GM19035 (cell line): ENCODE data around the gene IGLL1.
"Not testable (repeated sequence)": the region's sequence is repeated elsewhere in the genome, so short reads cannot be mapped to it uniquely, and the experiment has no call there.

Experiments used
- ATAC-seq: cut with Tn5 transposase; IDR thresholded peaks from one replicate; pipeline ENCODE4 v1.9.1; 2021; ENCODE audit not compliant: unreplicated experiment

Gene IGLL1

DNA sequence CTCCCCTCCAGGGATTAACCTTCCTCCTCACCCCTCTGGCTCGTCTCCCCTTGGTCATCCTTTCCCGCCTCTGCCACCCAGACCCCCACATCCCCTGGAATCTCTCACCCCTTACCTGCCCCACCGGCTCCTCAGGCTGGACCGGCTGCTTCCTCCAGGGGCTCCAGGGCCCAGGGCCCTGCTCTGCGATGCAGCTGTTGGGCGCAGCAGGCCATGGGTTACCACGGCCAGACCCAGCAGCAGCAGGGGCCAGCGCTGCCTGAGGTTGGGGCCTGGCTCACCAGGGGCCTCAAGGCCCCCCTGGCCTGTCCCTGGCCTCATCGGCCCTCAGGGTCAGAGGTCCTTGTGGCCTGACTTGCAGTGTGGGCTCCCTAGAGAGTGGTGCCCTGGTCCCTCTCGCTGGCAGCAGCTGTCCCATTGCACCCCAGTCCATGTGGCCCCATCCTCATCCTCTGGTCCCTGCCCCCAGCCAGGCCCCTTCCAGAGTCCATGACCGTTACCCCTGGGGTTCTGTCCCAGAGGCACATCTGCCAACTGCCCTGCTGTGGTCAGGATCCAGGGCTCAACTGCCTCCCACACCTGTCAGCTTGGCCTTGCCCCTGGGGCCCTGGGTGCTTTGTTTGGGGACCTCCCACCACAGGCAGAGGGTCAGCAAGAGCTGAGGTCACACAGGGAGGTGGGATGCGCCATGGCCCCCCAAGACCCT, at the start of gene IGLL1:
Gene IGLL1 (minus strand): TSS at position 421 of the 706 bp plus-strand sequence. CDS start 100 bp downstream, at position 321.
- ATAC-seq: no peak

DNA sequence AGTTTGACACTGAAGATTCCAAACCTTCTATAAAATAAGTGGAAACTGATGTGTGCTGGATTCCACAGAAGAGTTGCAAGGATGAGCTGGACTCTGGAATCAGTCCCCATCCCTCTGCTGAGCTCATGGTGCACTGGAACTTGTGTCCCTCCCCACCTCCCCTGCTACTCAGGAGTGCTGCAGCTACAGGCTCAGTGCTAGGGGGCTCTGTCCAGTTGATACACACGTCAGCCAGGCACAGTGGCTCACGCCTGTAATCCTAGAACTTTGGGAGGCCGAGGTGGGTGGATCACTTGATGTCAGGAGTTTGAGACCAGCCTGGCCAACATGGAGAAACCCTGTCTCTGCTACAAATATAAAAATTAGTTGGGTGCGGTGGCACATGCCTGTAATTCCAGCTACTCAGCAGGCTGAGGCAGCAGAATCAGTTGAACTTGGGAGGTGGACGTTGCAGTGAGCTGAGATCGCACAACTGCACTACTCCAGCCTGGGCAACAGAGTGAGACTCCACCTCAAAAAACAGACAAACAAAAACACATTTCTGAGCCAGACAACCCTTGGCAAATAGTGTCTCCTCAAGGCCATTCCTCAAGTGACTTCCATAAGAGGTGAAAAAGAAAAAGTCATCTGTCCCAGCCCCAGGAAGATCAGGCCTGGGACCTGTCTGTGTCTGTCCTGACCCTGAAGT, 48.1 kb upstream of the IGLL1 start:
- ATAC-seq: not testable (repeated sequence)

DNA sequence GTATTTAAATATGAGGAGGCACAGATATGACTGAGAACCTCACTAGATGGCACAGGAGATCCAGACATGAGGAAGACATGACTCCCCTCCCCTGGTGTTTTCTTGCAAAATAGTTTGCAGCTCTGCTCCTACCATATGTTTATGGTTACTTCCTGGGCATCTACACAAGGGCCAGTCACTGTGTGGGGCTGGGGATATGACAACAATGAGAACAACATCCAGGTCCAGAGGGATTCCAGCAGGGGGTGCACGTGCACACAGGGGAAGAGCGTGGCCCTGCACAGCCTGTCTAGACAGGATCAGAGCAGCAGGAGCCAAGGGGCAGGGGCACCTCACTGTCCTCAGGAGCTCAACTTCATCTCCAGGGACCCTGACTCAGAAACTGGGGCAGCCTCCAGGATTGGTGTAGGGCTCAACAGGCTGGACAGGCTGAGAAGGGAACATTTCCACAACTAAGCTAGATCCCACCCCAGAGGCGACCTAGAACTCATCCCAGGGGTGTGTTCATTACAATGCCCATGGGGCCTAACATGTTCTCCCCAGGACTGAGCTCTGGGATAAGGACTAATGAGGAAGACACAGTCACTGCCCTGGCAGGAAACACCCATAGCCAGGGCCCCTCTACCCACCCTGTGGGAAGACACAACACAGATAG, 47.4 kb upstream of the IGLL1 start:
- ATAC-seq: not testable (repeated sequence)

- no peak for ATAC-seq
These were observed 46.3 kb upstream of the IGLL1 start for GRCh38 chr22:23626286-23626975.

- no peak for ATAC-seq
These were observed 42.5 kb upstream of the IGLL1 start for GRCh38 chr22:23622634-23623033.

DNA sequence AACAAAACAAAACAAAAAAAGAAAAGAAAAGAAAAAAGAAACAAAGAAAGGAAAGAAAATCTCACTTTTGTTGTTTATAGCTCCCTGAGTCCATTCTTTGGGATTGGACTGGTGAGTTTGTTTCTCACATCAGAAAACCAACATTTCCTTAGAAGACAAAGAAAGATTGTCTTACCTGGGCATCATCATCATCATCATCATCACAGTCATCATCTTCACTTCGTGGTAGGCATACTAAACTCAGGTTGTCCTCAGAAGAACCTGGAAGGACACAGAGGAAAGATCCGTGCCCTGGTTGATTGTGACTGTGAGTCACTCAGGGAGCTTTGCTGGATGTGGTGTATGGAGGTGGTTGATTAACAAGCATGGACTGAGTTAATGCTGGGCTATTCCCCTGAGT, 41.8 kb upstream of the IGLL1 start:
- ATAC-seq: not testable (repeated sequence)

DNA sequence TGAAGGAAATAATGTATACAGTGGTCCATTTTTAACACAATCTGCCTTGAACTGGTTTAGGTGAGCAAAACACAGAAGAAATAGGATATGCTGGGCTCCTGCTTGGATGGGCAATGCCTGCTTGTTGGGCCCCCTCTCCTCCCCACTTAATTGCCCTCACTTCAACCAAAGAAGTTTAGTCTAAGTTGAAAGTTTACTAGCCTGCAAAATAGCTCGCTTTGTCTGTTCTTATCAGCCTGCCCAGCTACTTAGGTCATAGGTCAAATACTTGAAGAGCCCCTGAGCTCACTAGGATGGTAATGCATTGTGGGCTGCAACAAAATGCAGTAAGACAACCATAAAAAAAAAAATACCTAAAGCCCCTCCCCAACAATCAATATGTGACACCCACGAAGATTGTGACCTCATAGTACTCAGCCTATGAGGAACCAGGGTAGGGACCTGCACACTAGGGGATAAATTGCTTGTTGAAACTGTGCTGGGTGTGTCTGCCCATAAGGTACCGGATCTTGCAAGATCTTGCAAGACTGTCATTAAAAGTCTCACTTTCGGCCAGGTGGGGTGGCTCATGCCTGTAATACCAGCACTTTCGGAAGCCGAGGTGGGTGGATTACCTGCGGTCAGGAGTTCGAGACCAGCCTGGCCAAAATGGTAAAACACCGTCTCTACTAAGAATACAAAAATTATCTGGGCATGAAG, 41.1 kb upstream of the IGLL1 start:
- no peak for ATAC-seq

GRCh38 chr22:23613193-23613972, 33.3 kb upstream of the IGLL1 start:
- no peak for ATAC-seq

DNA sequence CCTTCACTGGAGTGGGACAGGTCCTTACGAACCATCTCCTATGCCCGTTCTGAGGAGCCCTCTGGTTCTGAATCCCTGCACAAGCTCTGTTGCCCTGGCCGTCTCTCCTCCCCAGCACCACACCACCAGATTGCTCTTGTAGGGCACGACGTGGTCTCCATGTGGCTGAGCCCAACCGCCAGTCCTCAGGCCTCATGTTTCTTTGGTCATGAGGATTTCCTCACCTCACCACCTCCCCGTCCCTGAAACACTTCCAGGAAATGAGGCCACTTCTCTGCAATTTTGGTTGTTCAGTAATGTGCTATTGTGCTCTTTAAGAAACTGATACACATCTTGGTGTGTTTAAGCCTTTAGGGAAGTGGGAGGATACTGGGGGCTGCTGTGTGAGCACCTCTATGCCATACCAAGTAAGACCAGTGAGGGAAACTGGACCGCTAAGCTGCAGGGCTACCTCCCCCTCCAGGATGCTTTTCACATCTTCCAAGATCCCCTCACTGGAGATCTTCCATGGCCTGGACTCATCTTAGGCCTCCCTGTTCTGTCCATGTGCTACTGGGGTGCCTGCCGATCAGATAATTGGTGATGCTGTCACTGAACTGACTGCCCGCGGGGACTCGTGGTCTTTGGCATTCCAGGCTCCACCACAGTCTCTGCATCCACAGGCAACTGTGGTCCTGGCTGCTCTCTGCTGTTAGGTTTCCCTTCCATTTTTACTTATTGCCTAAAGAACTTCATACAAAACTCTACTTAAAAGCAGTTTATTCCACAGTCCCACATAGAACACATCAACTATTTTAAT, 30.1 kb upstream of the IGLL1 start:
- no peak for ATAC-seq

- no peak for ATAC-seq
These were observed 28.5 kb upstream of the IGLL1 start for GRCh38 chr22:23608583-23608982.

DNA sequence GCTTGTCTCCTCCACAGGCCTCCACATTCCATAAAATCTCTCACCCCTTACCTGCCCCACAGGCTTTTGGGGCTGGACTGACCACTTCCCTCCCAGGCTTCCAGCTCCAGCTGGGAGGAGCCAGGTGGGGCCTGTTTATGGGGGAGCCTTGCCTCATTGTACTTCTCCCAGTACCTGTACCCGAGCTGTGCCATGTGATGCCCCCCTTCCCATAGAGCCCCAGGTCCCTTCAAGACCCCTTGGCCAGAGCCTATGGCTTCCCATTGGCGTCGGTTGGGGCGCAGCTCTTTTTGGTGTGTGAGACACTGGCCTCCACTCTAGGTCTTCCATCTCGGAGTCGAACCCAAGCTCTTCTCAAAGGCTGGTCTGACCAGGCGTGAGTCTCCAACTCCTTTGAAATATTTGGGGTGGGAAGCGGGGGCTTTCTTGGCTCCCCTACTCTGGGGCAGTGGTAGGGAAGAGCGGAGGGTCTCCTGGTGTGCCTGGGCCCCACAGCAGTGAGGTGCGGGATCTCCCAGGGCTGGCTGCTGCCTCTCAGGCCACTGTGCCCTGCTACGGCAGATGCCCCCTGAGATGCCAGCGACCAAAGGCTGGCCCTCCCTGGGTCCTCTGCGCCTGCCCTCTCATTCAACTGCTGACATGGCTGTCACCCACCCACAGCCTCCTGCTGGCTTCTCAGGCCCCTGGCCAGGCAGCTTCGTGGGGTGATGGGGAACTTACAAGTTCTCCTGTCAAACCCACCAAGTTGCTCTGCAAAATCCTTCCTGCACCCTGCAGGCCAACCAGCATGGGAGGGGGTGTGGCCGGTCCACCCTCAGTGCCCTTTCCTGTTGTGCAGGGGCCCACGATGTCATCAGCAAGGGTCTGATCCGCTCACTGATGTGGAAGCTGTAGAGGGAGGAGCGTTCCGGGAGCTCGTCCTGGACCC, 26.4 kb upstream of the IGLL1 start:
- no peak for ATAC-seq

GRCh38 chr22:23604939-23605712, 25.0 kb upstream of the IGLL1 start:
- no peak for ATAC-seq

DNA sequence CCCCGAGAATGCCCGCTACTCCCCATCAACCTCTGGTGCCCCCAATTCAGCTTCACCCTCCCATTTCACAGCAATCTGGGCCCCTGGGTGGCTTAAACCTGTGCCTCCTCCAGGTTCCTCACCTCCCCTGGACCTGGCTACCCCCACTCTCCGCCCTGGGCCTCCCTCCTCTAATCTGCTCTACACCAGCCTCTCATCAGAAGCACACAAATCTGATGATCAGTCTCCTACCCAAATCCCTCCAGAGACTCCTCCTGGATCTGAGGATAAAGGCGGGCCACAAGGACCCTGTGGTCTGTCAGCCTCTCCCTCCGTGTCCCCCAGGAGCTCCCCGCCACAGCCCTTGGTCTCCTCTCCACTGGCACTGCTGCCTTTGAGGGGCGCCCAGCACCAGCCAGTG, 23.2 kb upstream of the IGLL1 start:
- no peak for ATAC-seq

- ATAC-seq: no peak
These were observed 18.9 kb upstream of the IGLL1 start for GRCh38 chr22:23598805-23599518.

DNA sequence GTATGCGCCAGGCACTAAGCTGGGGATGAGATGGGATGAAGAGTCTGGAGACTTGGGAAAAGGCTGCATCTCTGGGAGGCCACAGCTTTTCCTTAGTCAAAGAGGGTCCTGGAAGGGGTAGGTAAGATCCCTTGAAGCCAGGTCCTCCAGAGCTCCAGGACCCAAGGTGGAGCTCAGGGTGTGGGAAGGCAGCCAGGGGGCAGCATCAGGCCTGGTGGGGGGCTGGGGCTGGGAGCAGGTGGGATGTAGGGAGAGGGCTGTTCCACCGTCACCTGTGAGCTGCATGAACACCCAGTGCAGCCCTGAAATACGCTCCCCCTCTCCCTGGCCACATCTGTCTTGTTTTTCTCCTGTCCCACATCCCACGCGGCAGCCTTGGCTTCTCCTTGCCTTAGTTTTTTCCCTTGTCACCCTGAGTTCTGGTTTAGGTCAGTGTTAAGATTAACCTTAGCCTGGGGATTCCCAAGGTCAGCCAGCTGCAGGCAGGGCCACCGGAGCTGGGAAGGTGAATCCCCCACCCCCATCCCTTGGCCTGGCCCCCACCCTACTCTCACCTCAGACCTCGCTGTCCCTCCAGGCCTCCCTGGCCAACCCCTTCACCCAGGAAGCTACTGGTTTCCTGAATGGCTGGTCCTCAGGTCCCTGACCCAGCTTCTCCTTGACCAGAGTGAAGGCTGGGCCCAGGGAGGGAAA, 17.6 kb upstream of the IGLL1 start:
- not testable (repeated sequence) for ATAC-seq

- not testable (repeated sequence) for ATAC-seq
These were observed 15.8 kb upstream of the IGLL1 start for GRCh38 chr22:23595904-23596303.
